AG04450 (cell line): ENCODE results near the gene NEK1. TPM values are rescaled to one million over a fixed set of nuclear protein-coding genes. Genes with fewer than 3 reads are reported as not detected.

Experiments
- CTCF ChIA-PET: fragments of 300-600, 350-600 bp; formaldehyde crosslinking; extraction: SDS; loops from one replicate; lab custom pipeline; 2022; ENCODE audit warnings: antibody characterized with exemption, inconsistent platforms; lab: Charles Lee
- POLR2A ChIA-PET: fragments of 350-600 bp; formaldehyde crosslinking; extraction: SDS; loops from one replicate; lab custom pipeline; 2021; ENCODE audit warnings: antibody characterized with exemption, inconsistent platforms; lab: Yijun Ruan, JAX
- DNase-seq: peaks from one replicate; pipeline ENCODE4 v3.0.0-alpha.2; 2011; ENCODE audit warnings: low read depth, low spot score
- H3K27ac ChIP-seq: one replicate; pipeline ENCODE4 v1.5.1; 2012; ENCODE audit warnings: low read depth, low read length, control low read depth
- H3K27me3 ChIP-seq: one replicate; pipeline ENCODE4 v1.6.0; 2012; ENCODE audit warnings: low read length; ENCODE audit not compliant: control insufficient read depth, insufficient read depth
- H3K4me3 ChIP-seq: 2 replicates; pipeline ENCODE4 v1.5.1; 2011; ENCODE audit warnings: mild to moderate bottlenecking, low read depth, low read length, control low read depth
- H3K9me3 ChIP-seq: 2 replicates; pipeline ENCODE4 v1.5.1; 2012; ENCODE audit warnings: low read length; ENCODE audit not compliant: control insufficient read depth, insufficient read depth
- polyA plus RNA-seq: library from polyadenylated mRNA; depleted of rRNA; stranded (reverse); fragments of >200 nt; gene quantifications from 2 replicates; pipeline ENCODE4 v1.2.3, GENCODE V29; 2011
- TF ChIP-seq, protein P1 (sequence below): IDR thresholded peaks from 2 replicates; pipeline ENCODE4 v1.5.1; 2011; ENCODE audit warnings: low read depth, low read length, control low read depth, inconsistent platforms

The NEK1 gene
- polyA plus RNA-seq, 1 experiment = 7.7 TPM

- Histone ChIP-seq H3K9me3 (no peaks in the 10 kb centered on the region), H3K4me3 (no peak overlapping the region), H3K27ac (no peak overlapping the region), H3K27me3 (no peaks in the 10 kb centered on the region)
- DNase-seq = no peak
- ChIA-PET CTCF (no interaction called here), POLR2A (interaction anchor here (0.6 kb wide), 1 partner anchor 164 kb away, joined by 3 read pairs; no protein-coding TSS in a partner anchor)
- TF ChIP-seq, protein P1, sequence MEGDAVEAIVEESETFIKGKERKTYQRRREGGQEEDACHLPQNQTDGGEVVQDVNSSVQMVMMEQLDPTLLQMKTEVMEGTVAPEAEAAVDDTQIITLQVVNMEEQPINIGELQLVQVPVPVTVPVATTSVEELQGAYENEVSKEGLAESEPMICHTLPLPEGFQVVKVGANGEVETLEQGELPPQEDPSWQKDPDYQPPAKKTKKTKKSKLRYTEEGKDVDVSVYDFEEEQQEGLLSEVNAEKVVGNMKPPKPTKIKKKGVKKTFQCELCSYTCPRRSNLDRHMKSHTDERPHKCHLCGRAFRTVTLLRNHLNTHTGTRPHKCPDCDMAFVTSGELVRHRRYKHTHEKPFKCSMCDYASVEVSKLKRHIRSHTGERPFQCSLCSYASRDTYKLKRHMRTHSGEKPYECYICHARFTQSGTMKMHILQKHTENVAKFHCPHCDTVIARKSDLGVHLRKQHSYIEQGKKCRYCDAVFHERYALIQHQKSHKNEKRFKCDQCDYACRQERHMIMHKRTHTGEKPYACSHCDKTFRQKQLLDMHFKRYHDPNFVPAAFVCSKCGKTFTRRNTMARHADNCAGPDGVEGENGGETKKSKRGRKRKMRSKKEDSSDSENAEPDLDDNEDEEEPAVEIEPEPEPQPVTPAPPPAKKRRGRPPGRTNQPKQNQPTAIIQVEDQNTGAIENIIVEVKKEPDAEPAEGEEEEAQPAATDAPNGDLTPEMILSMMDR = no peak
These were observed 192.1 kb downstream of the NEK1 start for GRCh38 chr4:169420291-169420690.

DNA sequence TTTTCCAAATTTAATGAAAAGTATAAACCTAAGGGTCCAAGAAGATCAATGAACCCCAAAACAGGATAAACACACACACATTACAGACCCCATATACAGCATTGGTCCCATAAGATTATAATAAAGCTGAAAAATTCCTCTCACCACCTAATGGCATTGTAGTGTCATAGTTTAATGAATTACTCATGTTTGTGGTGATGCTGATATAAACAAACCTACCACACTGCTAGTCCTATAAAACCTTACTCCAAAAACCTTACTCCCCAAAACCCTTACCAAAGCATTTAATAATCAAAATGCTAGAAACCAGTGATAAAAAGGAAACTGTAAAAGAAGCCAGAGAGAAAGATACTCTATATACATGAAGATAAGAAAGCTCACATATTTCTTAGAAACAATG lies 193.5 kb downstream of the NEK1 start:
- CTCF ChIA-PET = no interaction called here
- DNase-seq = no peak
- TF ChIP-seq, protein P1 = no peak
- no peak overlapping the region for H3K27ac ChIP-seq
- POLR2A ChIA-PET = no interaction called here
- H3K9me3 ChIP-seq = no peaks in the 10 kb centered on the region
- no peak overlapping the region for H3K4me3 ChIP-seq
- no peaks in the 10 kb centered on the region for H3K27me3 ChIP-seq

DNA sequence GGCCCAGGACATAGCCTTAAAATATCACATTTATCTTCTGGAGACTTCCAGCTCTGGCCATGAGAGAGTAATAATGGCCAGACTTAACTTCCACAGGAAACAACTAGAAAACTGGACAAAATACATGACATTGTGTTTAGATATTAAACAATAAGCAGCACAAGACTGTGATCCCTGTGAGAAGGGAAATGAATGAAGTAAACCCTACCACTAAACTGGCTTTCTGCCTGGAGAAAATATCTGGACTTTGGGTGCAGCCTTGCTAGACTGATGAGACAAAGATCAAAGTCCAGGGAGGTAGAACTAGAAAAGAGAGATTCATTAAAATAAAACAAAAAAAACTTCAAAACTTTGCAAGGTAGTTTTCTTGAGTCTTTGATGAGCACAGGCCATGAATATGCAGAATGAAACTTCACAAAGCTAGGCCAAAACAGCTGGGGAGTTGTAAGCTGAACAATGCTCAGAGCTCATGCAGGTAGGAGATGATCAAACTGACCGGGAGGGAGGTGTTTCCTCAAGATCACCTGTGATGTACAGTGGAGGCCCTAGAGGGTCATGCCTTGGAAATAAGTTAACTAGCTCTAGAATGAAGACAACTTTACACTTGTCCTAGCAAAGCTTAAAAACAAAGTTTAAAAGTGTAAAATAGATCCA lies 194.6 kb downstream of the NEK1 start:
- Histone ChIP-seq H3K9me3 (no peaks in the 10 kb centered on the region), H3K27me3 (no peaks in the 10 kb centered on the region), H3K27ac (no peak overlapping the region), H3K4me3 (no peak overlapping the region)
- ChIA-PET CTCF (no interaction called here), POLR2A (no interaction called here)
- TF ChIP-seq, protein P1 = no peak
- no peak for DNase-seq

DNA sequence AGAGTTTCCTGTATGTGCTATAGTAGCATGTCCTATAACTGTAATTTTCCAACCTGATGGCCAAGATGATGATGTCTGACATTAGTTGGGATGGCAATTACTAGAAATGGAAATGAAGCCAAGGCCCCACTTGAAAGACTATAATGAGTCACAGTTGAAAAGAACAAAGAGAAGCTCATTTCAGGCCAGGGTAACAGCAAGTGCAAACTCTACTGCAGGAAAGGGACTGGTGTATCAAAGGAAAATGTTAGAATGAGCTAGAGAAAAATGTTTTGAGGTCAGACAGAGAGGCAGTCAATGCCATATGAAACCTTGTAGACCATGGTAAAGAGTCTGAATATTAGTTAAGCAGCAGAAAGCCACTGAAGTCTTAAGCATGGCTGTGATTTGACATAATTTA lies 195.4 kb downstream of the NEK1 start:
- no peak for DNase-seq
- CTCF ChIA-PET = no interaction called here
- H3K4me3 ChIP-seq = no peak overlapping the region

DNA sequence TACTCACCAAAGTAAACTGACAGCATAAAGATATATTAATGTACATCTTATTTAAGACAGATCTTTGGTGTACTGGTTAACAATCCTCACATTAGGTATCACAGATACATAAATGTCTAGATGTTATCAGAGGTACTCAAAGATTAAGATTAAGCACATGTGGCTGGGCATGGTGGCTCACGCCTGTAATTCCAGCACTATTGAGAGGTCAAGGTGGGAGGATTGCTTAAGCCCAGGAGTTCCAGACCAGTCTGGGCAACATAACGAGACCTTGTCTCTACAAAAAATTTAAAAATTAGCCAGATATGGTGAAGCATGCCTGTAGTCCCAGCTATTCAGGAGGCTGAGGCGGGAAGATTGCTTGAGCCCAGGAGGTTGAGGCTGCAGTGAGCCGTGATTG lies 195.9 kb downstream of the NEK1 start:
- no peak for DNase-seq
- H3K27me3 ChIP-seq = no peaks in the 10 kb centered on the region
- H3K27ac ChIP-seq = no peak overlapping the region
- TF ChIP-seq, protein P1 = no peak
- no peaks in the 10 kb centered on the region for H3K9me3 ChIP-seq
- no peak overlapping the region for H3K4me3 ChIP-seq
- CTCF ChIA-PET = no interaction called here
- POLR2A ChIA-PET = no interaction called here

More for the DNA sequence above, 195.4 kb downstream of the NEK1 start:
- TF ChIP-seq, protein P1 = no peak
- Histone ChIP-seq H3K9me3 (no peaks in the 10 kb centered on the region), H3K27ac (no peak overlapping the region), H3K27me3 (no peaks in the 10 kb centered on the region)
- POLR2A ChIA-PET = no interaction called here
